SU-DHL-6 (cell line): ENCODE results near the gene FKBP5.

Experiments used
- EZH2phosphoT487 ChIP-seq: fragments of 200-600 bp; sonication (generic), shearing (Covaris generic); conservative IDR thresholded peaks from 2 replicates; pipeline ENCODE4 v1.6.1; 2018; ENCODE audit warnings: mild to moderate bottlenecking, antibody characterized with exemption, low read length, moderate library complexity, mixed read lengths
- TF ChIP-seq, protein P1 (sequence below): fragments of 200-600 bp; sonication (generic); IDR thresholded peaks from one replicate; pipeline ENCODE4 v1.5.1; 2017; ENCODE audit warnings: antibody characterized with exemption, mild to moderate bottlenecking, low read length, moderate library complexity; ENCODE audit not compliant: insufficient read depth, poor library complexity, severe bottlenecking

GRCh38 chr6:35724471-35724870 lies 35.8 kb upstream of the FKBP5 start:
- TF ChIP-seq, protein P1, sequence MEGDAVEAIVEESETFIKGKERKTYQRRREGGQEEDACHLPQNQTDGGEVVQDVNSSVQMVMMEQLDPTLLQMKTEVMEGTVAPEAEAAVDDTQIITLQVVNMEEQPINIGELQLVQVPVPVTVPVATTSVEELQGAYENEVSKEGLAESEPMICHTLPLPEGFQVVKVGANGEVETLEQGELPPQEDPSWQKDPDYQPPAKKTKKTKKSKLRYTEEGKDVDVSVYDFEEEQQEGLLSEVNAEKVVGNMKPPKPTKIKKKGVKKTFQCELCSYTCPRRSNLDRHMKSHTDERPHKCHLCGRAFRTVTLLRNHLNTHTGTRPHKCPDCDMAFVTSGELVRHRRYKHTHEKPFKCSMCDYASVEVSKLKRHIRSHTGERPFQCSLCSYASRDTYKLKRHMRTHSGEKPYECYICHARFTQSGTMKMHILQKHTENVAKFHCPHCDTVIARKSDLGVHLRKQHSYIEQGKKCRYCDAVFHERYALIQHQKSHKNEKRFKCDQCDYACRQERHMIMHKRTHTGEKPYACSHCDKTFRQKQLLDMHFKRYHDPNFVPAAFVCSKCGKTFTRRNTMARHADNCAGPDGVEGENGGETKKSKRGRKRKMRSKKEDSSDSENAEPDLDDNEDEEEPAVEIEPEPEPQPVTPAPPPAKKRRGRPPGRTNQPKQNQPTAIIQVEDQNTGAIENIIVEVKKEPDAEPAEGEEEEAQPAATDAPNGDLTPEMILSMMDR: no peak
- no peak for TF ChIP-seq EZH2phosphoT487
